DMS153 (cell line): Measurements from ENCODE around the gene SYCN.

Experiments used
- DNase-seq: peaks from one replicate; lab custom pipeline; 2025; lab: John Stamatoyannopoulos, UW

Gene SYCN

DNA sequence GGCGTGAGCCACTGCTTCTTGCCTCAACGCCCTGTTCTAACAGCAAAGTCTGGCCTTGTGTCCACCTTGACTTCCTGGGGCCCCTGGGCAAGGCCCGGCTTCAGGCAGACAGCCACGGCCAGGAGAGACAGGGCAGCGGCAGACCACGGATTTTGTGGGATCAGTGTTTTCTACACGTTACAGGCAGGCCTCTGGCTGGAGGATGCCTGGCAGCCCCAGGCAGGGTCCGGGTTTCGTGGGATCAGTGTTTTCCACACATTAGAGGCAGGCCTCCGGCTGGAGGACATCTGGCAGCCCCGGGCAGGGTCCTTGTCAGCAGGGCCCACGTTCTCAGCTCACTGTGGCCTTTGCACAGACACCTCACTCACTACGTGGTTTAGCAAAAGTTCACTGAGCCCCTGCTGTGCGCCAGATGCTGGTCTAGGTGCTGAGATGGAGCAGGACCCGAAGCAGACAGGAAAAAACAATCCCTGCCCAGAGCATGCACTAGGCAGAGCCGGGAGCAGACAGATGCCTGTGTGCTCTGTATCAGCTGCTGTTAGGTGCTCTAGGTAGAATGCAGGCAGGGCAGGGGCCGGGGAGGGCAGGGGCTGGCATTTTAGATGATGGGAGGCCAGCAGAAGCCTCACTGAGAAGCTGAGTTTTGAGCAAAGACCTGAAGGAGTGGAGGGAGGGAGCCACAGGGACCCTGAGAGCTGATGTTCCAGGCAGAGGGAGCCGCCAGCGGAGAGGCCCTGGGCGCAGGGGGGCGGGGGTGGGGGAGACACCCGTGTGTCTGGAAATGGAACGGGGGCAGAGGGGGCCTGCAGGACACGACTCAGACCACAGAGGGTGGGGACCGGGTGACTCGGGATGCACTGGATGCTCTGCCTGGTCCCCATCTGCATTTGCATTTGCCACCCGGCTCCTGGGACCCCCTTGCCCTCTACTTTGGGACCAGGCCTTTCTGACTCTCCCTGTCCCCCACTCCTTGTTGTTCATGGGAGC is 32.3 kb downstream of the SYCN start:
- DNase-seq: no peak

DNA sequence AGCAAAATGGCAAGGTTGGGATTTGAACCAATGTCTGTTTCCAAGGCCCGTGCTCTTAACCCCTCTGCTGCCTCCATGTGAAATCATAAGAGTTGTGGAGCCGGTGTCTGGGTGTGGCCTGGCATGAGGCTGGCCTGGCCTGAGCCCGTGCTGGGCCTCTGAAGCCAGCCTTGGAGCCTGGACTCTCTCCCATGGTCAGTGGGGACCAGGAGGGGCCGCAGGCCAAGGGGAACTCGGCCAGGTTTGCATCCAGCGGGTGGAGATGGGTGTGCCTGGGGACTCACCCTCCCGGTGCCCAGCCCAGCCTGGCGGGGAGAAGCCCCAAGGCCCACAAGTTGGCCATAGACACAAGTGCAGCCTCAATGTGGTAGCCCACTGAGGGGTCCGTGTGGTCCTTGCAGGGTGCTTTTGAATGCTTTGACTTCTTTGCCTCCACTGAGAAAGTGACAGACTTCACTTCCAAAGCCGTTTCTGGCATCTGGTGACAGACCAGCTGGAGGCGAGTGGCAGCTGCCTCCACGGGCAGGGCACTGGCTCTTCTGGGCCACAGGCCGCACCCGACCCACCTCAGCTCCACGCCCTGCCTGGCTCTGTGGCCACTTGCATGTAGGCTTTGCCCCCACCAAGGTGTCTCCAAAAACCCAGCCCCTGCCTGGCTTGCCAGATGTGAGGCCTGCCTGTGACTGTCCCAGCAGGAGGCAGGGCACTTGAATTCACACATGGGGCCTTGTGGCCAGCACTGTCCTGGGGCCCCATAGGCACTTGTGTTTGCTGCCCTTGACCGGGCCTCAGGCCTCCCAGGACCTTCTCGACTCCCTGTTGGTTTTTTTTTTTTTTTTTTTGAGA is 33.5 kb downstream of the SYCN start:
- DNase-seq: no peak

DNA sequence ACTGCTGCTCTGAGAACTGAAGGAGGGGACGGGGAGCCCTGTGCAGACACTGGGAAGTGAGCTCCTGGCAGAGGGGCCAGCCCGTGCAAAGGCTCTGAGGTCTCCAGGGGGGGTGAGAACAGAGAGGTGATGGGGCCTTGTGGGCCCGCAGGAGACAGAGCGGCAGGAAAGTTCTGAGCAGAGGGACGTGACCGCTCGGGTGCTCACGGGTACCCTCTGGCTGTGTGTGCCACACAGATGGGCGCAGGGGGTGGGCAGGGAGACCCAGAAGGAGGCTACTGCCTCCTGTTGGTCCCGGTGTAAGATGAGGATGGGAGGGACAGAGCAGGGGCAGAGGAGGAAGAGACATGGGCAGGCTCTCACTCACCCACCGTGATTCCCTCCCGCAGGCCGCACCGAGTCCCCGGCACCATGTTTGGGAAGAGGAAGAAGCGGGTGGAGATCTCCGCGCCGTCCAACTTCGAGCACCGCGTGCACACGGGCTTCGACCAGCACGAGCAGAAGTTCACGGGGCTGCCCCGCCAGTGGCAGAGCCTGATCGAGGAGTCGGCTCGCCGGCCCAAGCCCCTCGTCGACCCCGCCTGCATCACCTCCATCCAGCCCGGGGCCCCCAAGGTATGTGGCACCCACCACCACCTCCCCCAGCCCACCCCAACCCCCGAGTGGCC is 34.8 kb downstream of the SYCN start:
- DNase-seq: no peak

DNA sequence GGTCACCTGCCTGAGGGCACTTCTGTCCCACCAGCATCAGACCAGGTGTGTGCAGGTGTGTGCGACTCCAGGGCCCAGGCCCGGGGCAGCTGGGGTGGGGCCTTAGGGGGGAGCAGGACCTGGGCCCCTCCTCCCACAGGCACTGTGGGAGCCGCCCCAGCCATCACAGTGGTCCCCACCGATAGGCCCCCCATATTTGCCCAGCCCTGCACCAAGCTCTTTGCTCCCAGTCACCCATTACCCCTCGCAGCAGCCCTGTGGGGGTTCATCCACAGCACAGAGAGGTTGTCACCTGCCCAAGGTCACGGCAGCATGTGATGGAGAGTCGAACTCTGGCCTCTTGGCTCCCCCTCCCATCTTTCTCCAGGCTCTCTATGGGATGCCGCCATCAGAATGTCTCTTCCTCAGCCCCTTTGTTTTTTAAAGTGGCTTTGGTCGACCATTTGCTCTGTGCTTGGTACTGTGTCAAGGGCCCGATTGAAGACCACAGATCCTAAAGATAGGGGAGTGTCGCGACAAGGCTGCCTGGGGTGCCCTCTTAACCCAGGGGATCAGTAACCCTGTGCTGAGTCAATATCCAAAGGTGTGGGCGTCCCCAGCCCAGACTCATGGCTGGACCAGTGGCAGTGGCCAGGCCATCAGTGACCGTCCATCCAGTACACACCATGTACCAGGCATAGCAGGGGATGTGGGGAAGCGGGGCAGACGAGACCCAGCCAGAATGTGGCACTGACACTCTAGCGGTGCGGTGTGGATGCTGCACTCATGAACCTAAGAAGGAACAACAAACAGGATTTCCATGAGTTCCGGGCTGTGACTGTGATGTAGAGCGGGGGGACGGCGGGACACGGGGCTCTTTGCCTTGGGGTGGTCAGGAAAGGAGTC is 35.6 kb downstream of the SYCN start:
- DNase-seq: no peak

DNA sequence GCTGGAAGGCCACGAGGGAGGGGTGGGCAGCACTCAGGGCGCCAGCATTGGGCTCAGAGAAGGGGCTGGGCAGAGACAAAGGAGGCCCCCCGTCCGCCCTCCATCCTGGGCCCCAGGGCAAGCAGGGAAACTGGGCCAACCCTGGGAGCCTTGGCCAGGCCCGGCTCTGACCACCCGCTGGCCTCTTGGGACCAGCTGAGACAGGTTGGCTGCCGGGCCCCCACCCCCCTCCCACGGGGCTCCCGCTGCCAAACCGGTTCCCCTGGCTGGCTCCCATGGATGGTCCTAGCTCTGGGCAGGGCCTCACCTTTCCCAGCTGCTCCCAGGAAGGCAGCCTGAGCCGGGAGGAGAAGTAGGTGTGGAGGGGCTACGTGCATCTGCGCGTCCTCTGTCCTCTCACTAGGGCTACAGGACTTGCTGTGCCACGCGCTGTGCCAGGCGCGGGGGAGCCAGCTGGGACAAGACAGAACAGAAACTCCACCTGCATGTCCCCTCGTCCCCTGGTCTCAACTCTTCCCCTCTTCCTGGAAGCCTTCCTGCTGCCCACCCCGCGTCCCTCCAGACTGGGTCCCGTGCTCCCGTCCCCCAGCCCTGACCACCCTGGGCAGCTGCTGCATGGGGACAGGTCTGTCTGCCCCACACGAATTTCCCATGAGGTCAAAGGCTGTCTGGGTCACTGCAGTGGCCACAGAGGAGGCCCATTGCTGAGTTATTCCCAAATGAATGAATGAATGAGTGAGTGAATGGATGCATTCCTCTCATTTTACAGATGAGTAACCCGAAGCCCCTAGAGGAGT is 36.4 kb downstream of the SYCN start:
- DNase-seq: peak; percentile 65

DNA sequence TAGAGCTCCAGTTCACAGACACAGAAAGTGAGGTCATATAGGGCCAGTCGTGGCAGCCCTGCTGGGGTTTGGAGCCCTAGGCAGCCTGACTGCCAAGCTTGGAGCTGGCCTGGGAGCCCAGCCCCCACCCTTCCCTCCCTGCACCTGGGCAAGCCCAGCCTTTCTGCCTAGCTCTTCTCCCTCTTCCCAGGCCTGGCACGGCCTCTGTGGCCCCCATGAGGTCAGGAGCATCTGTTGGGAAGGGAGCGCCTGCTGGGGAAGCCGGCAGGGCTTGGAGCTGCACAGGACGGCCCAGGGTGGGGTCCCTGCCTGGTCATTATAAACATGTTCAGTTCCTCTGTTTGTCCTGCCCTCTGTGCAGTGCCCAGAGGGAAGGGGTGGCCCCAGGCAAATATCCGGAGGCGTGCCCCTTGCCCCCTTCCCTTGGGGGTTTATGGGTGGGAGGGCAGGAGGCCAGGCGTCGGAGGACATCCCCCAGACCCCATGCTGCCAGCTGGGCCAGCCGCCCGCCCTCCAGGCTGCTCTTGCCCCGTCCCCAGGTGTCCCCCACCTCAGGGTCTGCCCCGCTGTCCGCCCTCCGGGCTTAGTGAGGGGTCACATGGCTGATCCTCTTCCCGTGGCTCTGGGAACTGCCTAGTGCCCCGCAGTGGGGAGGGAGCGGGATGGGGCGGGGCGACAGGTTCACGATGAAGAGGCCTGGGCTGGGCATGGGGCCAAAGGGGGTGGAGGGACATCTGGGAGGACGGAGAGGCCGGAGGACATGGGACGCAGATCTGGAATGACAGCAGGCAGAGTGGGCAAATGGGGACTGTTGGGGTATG is 37.3 kb downstream of the SYCN start:
- DNase-seq: peak; percentile 61

DNA sequence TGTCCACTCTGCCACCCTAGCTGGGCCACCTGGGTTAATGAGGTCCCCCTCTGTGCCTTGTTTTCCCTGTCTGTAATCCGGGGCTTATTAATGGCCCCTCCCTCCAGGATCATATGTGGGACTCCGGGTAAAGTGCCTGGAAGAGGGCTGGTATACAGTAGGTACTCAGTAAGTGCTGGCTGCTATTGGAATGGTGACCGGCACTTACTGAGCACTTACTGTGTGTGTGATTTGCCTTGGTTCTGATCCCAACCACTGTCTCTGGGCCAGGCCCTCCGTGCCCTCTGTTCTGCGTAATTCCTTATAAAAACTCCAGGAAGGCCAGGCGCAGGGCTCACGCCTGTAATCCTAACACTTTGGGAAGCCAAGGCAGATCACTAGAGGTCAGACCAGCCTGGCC is 38.2 kb downstream of the SYCN start:
- no peak for DNase-seq

DNA sequence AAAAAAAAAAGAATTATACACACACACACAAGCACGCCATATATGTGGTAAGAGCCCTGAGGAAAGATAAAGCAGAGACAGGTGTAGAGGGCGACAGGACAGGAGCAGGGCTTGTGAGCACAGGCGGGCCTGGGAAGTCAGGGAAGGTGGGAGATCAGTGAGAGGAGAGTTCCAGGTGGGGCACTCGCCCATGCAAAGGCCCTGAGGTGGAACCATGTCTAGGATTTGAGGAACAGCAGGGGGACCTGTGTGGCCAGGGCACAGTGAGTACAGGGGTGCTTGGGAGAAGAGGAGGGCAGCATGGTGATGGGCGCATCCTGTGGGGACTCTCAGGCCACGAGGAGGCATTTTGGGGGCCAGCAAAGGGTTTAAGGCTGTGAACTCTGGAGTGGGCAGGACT is 39.8 kb downstream of the SYCN start:
- DNase-seq: no peak

DNA sequence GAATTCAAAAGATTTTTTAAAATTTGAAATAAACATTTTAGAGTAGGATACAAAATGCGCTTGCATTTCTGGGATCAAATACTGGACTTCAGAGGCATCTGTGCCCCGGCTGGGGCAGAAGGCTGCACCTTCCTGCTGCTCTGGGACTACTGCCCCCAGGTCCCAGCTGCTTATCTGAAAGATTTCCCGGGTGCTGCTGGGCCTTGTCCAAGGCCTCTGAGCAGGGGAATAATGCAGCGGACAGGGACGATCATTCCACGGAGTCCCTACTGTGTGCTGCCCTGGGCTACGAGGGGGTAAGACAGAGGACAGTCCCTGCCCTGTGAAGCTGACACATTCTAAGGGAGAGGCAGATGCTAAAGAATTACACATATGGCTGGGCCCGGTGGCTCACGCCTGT is 40.4 kb downstream of the SYCN start:
- no peak for DNase-seq

DNA sequence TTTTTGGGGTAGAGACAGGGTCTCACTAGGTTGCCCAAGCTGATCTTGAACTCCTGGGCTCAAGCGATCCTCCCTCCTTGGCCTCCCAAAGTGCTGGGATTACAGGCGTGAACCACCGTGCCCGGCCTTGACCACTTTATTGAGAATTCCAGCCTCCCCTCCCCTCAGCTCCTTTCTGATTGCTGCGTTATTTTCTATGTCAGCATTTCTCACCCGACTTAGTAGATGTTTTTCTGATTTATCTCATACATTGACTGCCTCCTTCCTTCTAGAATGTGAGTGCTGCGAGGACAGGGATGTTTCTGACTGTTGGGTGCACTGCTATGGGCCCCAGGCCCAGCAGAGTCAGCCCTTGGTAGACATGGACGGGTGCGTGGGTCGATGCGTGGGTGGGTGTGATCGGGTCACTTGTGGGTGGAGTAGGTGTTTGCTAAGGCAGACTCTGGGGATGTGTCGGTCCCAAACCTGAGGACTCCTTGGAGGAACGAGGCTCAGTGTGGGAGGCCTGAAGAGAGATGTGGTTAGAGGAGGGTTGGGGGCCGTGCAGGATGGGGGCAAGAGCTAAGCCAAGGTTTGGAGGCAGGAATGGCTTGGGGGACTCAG is 41.5 kb downstream of the SYCN start:
- no peak for DNase-seq

DNA sequence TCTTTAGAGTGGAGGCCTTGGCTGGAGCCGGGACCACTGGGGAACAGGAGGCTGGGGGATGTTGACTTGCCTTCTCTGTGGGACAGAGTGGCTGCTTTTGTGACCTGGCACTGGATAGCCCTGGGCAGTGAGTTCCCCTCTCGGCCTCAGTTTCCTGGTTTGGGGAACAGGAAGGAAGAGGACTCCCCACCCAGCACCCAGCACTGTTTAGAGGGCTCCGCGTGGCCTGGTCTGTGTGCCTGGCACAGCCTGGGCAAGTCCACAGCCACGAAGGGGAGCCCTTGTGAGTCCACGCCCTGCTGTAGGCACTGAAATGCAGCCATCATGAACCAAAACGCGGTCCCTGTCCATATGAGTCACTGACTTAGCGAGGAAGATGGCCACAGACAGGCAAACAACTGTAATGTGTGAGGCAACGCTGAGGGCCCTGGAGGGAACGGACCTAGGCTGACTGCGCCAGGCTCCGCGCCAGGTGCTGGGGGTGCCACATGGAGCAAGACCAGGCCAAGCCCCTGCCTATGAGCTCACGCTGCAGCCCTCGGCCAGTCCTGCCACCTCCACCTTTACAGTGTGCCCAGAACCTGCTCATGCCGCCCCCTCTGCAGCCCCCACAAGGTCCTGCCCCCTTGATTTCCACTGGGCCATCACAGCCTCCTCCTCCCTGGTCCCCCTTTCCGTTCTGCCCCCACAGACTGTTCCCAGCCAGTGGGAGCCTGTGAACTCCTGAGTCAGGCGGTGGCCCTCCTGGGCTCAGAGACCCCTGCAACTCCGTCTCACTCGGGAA is 43.0 kb downstream of the SYCN start:
- DNase-seq: no peak

DNA sequence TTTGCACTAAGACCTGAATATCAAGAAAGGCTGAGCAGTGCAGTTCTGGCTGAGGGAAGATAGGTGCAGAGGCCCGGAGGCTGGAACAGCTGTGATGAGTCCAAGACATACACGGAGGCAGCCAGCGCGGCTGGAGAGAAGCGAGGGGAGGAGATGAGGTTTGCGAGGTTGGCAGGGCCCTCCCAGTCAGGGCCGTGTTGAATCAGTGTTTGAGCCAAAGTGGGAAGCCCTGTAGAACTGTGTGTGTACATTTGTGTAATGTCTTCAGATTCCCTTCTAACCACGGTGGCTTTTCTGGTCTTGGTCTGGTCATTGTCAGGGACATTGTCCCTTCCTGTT is 43.6 kb downstream of the SYCN start:
- no peak for DNase-seq

DNA sequence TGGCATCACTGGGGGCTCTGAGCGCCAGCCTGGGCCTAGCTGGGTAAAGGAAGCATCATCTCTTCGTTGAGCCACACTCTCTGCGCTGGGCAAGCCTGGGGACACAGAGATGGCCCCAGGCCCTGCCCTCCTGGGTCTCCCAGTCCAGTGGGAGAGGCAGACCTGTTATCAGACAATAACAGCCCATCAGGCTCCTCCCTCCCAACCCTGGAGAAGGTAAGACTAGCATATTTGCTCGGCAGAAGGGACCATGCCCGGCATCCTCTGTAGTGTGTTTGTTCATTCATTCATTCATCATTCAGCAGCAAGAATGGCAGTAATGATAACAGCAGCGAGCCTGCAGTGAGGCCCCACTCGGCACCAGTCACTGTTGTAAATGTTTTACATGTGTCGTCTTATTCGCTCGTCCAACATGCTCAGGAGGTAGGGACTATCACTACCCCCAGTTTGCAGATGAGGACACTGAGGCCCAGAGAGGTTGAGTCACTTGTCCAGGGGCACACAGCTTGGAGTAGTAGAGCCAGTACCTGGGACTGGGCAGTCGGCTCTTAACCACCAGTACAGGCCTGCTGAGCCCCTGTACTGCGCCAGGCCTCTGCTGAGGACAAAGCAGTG is 45.3 kb downstream of the SYCN start:
- DNase-seq: no peak

DNA sequence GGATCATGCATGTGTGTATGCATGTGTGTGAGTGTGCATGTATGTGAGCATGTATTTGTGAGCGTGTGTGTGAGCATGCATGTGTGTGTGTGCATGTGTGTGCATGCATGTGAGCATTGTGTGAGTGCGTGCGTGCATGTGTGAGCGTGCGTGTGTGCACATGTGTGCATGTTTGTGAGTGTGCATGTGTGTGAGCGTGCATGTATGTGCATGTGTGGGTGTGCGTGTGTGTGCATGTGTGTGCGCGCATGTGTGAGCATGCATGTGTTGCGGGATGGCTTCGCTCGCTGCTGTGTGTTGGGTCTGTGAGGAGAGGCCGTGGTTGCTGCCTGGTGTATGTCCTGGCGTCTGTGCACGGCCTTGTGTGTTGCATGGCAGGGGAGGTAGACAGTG is 46.1 kb downstream of the SYCN start:
- no peak for DNase-seq

DNA sequence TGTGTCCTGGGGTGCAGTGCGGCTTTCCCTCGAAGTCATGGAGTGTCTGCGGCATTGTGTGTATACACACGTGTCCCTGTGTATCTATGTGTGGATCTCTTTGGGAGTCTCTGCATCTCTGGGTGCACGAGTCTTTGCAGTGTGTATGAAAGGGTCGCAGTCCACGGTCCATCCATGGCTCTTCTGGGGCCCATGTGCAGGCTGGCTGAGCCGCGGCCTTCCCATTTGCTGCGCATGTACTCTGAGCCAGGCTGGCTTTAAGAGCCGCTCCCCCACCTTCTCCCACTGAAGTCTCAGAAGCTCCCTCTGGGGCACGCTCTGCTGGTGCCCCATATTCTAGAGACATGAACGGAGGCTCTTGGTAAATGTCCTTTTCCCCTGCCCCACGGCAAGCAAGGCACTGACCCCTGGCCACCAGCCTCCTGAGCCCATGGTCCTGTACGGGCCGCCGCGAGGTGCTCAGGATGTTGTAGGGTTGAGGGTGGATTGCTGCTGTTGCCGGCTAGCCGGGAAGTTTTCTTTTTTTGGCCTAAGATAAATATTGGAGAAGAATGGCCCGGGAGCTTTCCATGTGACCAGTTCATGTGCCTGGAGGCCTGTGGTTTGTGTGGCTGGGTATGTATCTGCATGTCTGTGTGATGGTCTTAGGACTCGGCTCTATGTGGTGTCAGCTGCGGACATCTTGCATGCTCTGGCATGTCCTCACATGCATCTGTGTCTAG is 46.6 kb downstream of the SYCN start:
- DNase-seq: no peak

DNA sequence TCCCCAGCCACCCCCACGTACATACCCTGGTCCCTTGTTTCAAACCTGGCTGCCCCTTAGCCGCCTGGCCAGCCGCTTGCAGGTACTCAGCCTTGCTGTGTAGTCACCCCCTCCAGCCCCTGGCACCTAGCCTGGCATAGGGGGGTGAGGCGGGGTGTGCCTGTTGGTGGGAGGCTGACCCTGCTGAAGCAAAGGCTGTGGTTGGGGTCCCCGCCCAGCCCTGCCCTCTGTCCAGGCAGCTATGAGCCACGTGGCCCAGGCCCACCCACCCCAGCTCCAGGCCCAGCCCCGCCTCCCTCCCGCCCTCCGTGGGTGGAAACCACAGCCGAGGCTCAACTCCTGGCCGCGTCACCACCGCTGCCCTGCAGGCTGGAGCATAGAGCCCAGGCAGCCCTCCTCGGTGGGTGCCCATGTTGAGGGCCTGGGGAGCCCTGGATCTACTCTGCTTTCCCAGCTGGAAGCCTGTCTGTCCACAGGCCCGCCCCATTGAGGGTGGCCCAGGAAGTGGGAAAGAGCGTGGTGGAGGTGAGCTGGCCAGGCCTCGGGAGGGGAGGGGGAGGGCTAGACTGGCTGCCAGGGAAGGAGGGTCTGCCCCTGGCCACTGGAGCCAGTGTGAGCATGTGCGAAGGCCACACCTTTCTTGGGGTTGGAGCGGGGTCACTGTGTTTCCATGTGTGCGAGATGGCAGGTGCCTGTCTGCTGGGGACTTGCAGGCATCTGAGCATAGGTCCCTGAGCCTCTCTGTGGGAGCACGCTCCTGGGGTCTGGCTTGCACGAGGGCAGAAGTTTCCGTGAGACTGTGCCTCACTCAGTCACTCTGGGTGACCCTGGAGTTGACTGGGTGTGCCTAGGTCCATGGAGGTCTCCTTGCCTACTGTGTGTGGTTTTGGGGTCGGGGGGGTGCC is 47.5 kb downstream of the SYCN start:
- no peak for DNase-seq
